Activated CD4-positive, alpha-beta T cell treated with anti-CD3 and anti-CD28 coated beads, Interleukin-2, amount 10 ng/mL, durations not matched to agents 24 days and 14 days (primary cell): ENCODE measurements around the gene TNS1. TPM values are rescaled to one million over a fixed set of nuclear protein-coding genes. Genes with fewer than 3 reads are reported as not detected.

Experiments
- DNase-seq: peaks from one replicate; pipeline ENCODE4 v3.0.0; 2022
- H3K27ac Mint-ChIP-seq: one replicate; pipeline ENCODE4 v1.8.0; 2022; ENCODE audit warnings: mild to moderate bottlenecking, mixed read lengths
- H3K27me3 Mint-ChIP-seq: one replicate; pipeline ENCODE4 v1.8.0; 2022; ENCODE audit warnings: mixed read lengths
- H3K36me3 Mint-ChIP-seq: one replicate; pipeline ENCODE4 v1.8.0; 2022; ENCODE audit warnings: low read depth, mild to moderate bottlenecking, mixed read lengths
- H3K4me1 Mint-ChIP-seq: one replicate; pipeline ENCODE4 v1.8.0; 2021; ENCODE audit warnings: mixed read lengths
- H3K4me3 Mint-ChIP-seq: one replicate; pipeline ENCODE4 v1.8.0; 2022; ENCODE audit warnings: mild to moderate bottlenecking, moderate library complexity, mixed read lengths
- H3K9me3 Mint-ChIP-seq: one replicate; pipeline ENCODE4 v1.8.0; 2021; ENCODE audit warnings: mixed read lengths
- intact Hi-C: fragments of 100-400 bp; cut with micrococcal nuclease; formaldehyde crosslinking; loops from one replicate; pipeline ENCODE4 v1.15.1; 2023
- total RNA-seq: library from RNA; stranded (reverse); gene quantifications from 2 replicates; pipeline ENCODE4 v1.2.3, GENCODE V29; 2022

TNS1 gene
- total RNA-seq, 1 donor from 2014 or later, result 0.70 TPM

- no peak for DNase-seq
- Mint-ChIP-seq H3K27me3 (peaks cover 2% of the 10 kb centered on the region), H3K36me3 (no peaks in the 10 kb centered on the region), H3K9me3 (no peaks in the 10 kb centered on the region), H3K27ac (no peak overlapping the region), H3K4me3 (no peak overlapping the region), H3K4me1 (no peaks in the 10 kb centered on the region)
- intact Hi-C loops, result no loop called here
These were observed 79.6 kb downstream of the TNS1 start for GRCh38 chr2:217923007-217923686.

- Mint-ChIP-seq H3K27ac (no peak overlapping the region), H3K4me1 (no peaks in the 10 kb centered on the region), H3K4me3 (no peak overlapping the region), H3K9me3 (no peaks in the 10 kb centered on the region), H3K27me3 (peaks cover 2% of the 10 kb centered on the region), H3K36me3 (no peaks in the 10 kb centered on the region)
- intact Hi-C loops, result no loop called here
- no peak for DNase-seq
These were observed 80.4 kb downstream of the TNS1 start for GRCh38 chr2:217922101-217923006.

- intact Hi-C loops, result no loop called here
- H3K4me1 Mint-ChIP-seq, result no peaks in the 10 kb centered on the region
- H3K4me3 Mint-ChIP-seq, result no peak overlapping the region
- H3K36me3 Mint-ChIP-seq, result no peaks in the 10 kb centered on the region
- no peaks in the 10 kb centered on the region for H3K9me3 Mint-ChIP-seq
- DNase-seq, result no peak
- no peak overlapping the region for H3K27ac Mint-ChIP-seq
- H3K27me3 Mint-ChIP-seq, result peaks cover 2% of the 10 kb centered on the region
These were observed 81.8 kb downstream of the TNS1 start for GRCh38 chr2:217920879-217921603.

- Mint-ChIP-seq H3K9me3 (no peaks in the 10 kb centered on the region), H3K27ac (no peak overlapping the region), H3K36me3 (no peaks in the 10 kb centered on the region), H3K4me1 (no peaks in the 10 kb centered on the region), H3K27me3 (peaks cover 2% of the 10 kb centered on the region), H3K4me3 (no peak overlapping the region)
- no peak for DNase-seq
- intact Hi-C loops, result no loop called here
These were observed 82.9 kb downstream of the TNS1 start for GRCh38 chr2:217919781-217920351.

GRCh38 chr2:217919204-217919603 is 83.6 kb downstream of the TNS1 start:
- DNase-seq, result no peak
- H3K27me3 Mint-ChIP-seq, result peaks cover 2% of the 10 kb centered on the region
- no peaks in the 10 kb centered on the region for H3K36me3 Mint-ChIP-seq
- no peaks in the 10 kb centered on the region for H3K9me3 Mint-ChIP-seq
- H3K4me1 Mint-ChIP-seq, result no peaks in the 10 kb centered on the region
- no peak overlapping the region for H3K27ac Mint-ChIP-seq
- H3K4me3 Mint-ChIP-seq, result no peak overlapping the region
- intact Hi-C loops, result no loop called here

GRCh38 chr2:217918308-217919024 is 84.3 kb downstream of the TNS1 start:
- Mint-ChIP-seq H3K4me1 (no peaks in the 10 kb centered on the region), H3K4me3 (no peak overlapping the region), H3K27ac (no peak overlapping the region), H3K9me3 (no peaks in the 10 kb centered on the region), H3K27me3 (peaks cover 2% of the 10 kb centered on the region), H3K36me3 (no peaks in the 10 kb centered on the region)
- intact Hi-C loops, result no loop called here
- no peak for DNase-seq

GRCh38 chr2:217916504-217917254 is 86.1 kb downstream of the TNS1 start:
- peaks cover 2% of the 10 kb centered on the region for H3K27me3 Mint-ChIP-seq
- intact Hi-C loops, result no loop called here
- H3K4me1 Mint-ChIP-seq, result no peaks in the 10 kb centered on the region
- H3K4me3 Mint-ChIP-seq, result no peak overlapping the region
- H3K36me3 Mint-ChIP-seq, result no peaks in the 10 kb centered on the region
- H3K9me3 Mint-ChIP-seq, result no peaks in the 10 kb centered on the region
- no peak overlapping the region for H3K27ac Mint-ChIP-seq
- DNase-seq, result no peak

- Mint-ChIP-seq H3K9me3 (no peaks in the 10 kb centered on the region), H3K4me3 (no peak overlapping the region), H3K4me1 (no peaks in the 10 kb centered on the region), H3K27me3 (peaks cover 1% of the 10 kb centered on the region), H3K27ac (no peak overlapping the region), H3K36me3 (no peaks in the 10 kb centered on the region)
- DNase-seq, result no peak
- intact Hi-C loops, result no loop called here
These were observed 87.1 kb downstream of the TNS1 start for GRCh38 chr2:217915706-217916105.

GRCh38 chr2:217914878-217915277 is 87.9 kb downstream of the TNS1 start:
- Mint-ChIP-seq H3K9me3 (no peaks in the 10 kb centered on the region), H3K27me3 (no peaks in the 10 kb centered on the region), H3K36me3 (no peaks in the 10 kb centered on the region), H3K4me1 (no peaks in the 10 kb centered on the region), H3K4me3 (no peak overlapping the region), H3K27ac (no peak overlapping the region)
- no peak for DNase-seq
- intact Hi-C loops, result no loop called here

GRCh38 chr2:217914078-217914477 is 88.7 kb downstream of the TNS1 start:
- H3K27ac Mint-ChIP-seq, result no peak overlapping the region
- intact Hi-C loops, result no loop called here
- no peaks in the 10 kb centered on the region for H3K36me3 Mint-ChIP-seq
- H3K27me3 Mint-ChIP-seq, result no peaks in the 10 kb centered on the region
- no peak for DNase-seq
- H3K4me3 Mint-ChIP-seq, result no peak overlapping the region
- no peaks in the 10 kb centered on the region for H3K4me1 Mint-ChIP-seq
- no peaks in the 10 kb centered on the region for H3K9me3 Mint-ChIP-seq

- Mint-ChIP-seq H3K36me3 (no peaks in the 10 kb centered on the region), H3K4me1 (no peaks in the 10 kb centered on the region)
These were observed 89.4 kb downstream of the TNS1 start for GRCh38 chr2:217913436-217913835.

GRCh38 chr2:217912098-217913024 is 90.4 kb downstream of the TNS1 start:
- intact Hi-C loops, result no loop called here
- H3K9me3 Mint-ChIP-seq, result no peaks in the 10 kb centered on the region
- no peaks in the 10 kb centered on the region for H3K36me3 Mint-ChIP-seq
- H3K27me3 Mint-ChIP-seq, result peaks cover 4% of the 10 kb centered on the region
- H3K4me1 Mint-ChIP-seq, result no peaks in the 10 kb centered on the region
- no peak for DNase-seq
- H3K4me3 Mint-ChIP-seq, result no peak overlapping the region
- no peak overlapping the region for H3K27ac Mint-ChIP-seq

More at GRCh38 chr2:217913436-217913835, 89.4 kb downstream of the TNS1 start:
- Mint-ChIP-seq H3K4me3 (no peak overlapping the region), H3K27me3 (no peaks in the 10 kb centered on the region), H3K27ac (no peak overlapping the region), H3K9me3 (no peaks in the 10 kb centered on the region)
- intact Hi-C loops, result no loop called here
- DNase-seq, result no peak
